GM18520 (cell line): Measurements from ENCODE around the gene GRID2.

Experiments
- ATAC-seq: cut with Tn5 transposase; IDR thresholded peaks from one replicate; pipeline ENCODE4 v1.9.1; 2021; ENCODE audit not compliant: unreplicated experiment

Gene GRID2

DNA sequence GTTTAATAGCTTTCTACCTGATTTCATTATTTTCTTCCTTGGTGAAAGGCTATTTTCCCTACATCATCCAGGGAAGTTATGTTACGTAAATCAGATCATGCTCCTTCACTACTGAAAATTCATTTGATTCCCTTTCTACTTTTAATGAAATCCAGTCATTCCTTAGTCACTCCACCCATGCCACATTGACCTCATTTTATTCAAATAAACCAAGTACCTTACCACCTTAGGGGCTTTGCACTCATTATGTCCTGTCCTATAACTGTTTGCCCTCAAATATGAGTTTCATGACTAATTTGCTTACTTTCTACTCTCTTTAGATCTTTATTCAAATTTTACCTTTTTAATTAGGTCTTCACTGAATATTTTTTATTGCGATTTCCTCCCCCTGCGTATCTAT is 374.0 kb downstream of the GRID2 start:
- no peak for ATAC-seq

DNA sequence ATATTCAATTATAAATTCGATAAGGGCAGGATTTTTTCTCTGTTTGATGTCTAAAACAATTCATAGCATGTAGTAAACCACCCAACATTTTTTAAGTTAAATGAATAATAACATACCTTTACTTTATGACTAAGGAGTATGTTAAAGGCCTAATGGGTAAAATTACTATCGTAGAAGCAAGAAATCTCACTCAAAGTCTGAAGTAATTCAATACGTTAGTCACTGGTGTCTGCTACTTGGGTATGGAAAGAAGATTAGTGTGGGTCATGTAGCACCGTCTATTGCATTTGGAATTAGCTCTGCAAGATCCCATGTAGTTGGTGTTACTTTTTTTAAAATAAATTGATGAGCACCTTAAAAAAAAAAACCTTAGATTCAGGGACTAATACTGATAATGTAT is 374.5 kb downstream of the GRID2 start:
- ATAC-seq = no peak

DNA sequence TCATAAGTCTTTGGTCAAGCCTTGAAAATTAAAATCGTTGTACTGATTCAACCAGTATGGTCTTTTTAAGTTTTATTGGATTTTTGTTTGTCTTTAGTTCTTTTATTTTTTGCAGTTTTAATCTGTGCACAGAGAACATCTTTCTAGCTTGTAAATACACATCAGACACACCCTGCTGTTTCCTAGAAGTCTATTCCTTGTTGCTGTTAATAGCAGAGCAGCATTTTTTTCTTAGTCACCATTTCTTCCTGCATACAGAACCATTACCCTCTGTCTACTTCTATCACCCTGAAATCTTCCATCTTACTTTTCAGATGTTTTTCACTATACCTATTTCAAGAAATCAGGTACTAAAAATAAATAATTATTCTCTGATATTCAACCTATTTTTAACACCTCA is 375.4 kb downstream of the GRID2 start:
- no peak for ATAC-seq

DNA sequence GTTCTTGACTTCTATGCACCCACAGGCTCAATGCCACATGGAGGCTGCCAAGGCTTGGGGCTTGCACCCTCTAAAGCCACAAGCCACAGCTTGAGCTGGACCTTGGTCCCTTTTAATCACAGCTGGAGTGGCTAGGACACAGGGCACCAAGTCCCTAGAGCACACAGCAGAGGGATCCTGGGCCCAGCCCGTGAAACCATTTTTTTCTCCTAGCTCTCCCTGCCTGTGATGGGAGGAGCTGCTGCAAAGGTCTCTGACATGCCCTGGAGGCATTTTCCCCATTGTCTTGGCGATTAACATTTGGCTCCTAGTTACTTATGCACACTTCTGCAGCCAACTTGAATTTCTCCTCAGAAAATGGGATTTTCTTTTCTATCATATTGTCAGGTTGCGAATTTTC is 410.9 kb downstream of the GRID2 start:
- no peak for ATAC-seq

DNA sequence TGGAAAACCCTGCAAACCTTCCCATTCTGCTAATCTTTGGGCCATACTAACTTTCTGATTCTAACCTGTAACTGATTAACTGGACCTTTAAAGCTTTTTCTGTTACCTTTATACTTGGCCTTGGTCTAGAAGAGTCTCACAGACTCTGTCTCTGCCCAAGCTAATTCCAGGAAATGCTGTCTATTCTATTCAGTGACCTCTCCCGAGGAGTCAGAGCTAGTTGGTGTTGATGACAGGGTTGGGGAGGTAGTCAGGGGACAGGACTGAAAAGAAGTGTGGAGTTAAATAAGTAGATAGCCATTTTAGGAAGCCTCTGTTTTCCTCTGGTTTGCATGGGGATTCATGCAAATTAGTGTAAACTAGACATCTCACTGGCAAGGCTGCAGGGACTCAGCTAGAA is 429.5 kb downstream of the GRID2 start:
- no peak for ATAC-seq

DNA sequence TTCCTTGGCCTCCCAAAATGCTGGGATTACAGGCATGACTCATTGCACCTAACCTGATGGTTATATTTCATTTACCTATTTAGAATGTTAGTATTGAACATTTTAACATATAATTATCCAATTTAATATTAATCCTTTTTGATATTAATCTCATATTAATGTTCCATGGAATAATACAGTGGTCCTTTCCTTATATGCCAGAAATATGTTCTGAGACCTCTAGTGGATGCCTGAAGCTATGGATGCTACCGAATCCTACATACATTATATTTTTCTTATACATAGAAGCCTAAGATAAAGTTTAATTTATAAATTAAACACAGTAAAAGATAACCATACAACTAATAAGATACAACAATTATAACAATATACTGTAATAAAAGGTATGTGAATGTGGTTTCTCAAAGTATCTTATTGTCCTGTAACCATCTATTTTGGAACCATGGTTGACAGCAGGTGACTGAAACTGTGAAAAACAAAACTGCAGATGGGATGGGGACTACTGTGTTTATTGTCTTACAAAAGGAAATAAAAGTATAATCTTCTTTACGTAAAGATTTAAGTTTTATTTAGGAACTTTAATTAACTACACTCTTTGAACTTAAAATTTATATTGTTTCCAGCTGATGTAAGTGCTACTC is 431.4 kb downstream of the GRID2 start:
- no peak for ATAC-seq

DNA sequence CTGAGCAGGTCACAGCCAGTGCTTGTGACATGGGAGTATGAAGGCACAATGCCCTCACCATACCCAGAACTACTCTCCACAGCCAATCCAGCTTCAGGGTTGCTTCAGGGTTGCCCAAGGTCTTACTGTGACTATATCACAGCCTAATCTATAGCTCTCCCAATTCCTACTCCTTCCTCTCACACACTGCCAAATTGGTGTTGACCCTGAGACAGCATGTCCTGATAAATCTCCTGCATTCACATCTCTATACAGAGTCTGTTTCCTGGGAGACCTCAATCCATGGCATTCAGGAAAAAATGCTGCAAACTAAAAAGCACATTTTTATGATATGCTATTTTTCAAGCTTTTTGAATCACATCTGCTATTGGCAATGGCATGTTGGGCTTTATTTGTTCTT is 456.7 kb downstream of the GRID2 start:
- ATAC-seq = no peak

DNA sequence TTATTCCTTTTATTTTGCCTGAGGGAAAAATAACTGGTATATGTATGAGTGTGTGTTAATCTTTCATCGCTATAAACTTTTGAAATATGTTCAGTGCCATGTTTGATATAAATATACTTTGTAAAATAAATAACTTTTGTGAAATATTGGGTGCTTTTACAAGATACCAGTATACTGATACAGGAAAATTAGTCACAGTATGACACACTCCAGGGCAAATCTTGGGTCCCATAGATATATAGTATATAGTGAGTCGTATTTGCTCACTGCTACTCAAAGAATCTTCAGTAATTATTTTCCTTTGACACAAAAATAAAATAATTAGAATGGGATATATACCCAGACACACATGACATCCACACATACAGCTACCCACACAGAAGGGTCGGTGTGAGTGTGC is 472.3 kb downstream of the GRID2 start:
- ATAC-seq = no peak

DNA sequence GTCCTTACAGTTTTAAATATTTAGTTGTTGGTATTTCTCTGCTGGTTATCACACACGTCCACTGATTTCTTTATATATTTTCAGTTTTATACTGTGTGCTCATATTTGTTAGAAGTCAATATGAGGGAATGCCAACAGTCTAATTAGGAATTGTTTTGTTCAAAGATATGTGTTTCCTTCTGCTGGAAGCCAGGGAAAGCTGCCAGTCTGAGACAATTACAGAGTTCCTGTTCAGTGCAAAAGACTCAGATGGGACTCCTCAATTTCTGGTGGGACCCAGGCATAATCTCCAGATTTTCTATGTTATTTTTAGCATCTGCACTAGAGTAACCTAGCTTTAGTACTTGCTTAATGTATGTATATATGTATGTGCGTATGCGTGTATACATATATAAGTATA is 486.0 kb downstream of the GRID2 start:
- ATAC-seq = no peak

DNA sequence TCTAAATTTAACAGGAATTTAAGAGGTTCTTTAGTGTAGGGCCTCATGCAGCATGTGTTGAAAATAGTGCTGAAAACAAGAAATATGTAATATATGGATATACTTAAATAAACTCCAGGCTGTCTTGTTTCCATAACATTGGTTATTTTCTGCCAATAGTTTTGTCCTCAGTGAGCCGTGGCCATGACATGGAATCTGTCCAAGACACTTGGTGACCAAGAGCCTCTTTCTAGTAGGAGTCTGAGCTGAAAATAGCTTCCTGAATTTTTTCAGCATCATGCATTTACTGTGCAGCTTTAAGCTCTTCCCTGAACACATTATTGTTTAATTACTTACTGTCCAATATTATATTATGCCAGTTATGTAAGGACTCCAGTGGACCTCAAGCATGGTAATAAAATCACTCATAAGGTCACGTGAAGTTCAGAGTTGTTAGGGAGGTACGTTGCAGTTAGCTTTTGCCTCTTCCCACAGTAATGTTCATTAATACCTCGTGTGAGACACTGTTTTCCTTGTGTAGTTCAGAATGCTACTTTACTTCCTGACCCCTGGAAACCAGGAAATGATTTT is 488.2 kb downstream of the GRID2 start:
- ATAC-seq = no peak

DNA sequence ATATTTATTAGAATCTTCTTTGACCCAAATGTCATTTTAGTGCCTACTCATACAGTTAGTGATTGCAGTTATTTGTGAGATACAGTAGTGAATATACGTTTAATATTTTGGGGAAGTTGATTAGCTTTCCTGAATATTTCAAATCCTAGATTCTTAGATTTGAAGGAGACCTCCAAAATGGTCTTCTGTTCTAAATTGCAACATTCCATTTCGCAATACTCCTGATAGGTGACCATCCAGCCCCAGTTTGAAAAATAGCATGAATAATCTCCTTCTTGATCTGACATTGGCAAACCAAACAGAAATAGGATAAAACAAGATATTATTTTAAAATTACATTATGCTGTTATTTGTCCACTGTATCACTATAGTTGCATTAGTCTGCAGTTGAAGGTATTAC is 505.6 kb downstream of the GRID2 start:
- ATAC-seq = no peak

DNA sequence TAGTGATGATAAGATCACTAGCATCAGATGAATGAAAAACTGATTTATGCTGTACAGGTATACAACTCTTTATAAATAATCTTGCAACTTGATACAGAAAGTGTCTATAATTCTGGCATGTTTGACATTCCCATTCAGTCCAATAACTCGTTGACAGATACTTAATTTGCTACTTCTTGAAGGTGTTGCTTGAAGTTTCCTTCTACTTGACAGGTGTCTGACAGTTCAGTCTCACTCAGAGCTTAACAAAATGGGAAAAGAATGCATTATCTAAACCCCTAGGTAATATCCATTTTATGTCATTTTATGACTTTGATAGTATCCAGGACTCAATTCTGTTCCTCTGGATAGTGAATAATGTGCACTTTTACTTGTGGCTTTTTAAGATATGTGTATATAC is 508.9 kb downstream of the GRID2 start:
- no peak for ATAC-seq

DNA sequence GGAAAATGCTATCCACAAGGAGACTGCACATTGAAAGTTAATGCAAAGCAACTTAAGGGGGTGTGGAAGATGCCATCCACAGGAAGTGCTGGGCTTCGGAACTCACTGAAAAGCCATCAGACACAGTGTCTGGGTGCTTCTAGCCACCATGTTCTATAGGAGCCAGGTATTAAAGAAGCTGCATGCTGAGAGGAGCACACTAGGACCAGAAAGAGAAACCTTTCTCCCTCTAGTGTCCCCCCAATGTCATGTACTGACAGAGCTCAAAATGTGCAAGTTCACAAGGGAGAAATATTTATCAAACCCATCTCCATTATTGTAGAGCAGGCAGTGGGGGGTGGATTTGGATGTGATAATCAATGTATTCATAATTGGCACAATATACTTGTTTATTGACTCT is 510.9 kb downstream of the GRID2 start:
- no peak for ATAC-seq

DNA sequence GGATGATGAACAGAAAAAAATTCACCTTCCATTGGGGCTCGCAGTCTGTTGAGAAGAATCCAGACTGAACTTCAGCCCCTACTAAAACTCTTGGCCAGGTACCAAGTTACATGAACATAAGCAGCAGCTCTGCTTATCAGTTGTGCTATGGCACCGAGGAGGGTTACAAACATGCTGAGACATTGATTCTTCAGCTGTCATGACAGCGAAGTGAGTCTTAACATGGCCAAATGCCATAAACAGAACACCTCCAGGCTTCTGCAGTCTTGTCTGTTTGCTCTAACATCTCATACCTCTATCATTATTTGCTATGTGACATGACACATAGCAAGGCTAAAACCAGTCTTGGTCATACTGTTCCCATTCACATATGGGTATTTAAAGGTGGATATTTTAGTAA is 521.5 kb downstream of the GRID2 start:
- ATAC-seq = no peak

DNA sequence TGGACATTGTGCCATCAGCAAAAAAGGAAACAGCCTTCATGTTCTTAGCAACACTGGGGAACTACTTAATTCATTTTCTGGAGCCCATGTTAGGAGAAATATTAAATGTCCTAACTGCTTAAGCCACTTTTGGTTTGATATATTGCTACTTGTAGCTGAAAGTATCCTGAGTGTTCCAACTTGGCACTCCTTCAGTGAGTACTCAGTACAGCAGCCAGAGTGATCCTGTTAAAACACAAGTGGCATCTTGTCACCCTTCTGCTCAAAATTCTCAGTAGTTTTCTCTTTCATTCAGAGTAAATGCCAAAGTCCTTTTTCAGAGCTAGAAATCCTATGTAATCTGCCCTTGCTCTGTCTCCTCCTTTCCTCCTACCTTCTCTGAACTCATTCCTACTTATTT is 522.0 kb downstream of the GRID2 start:
- ATAC-seq = no peak

DNA sequence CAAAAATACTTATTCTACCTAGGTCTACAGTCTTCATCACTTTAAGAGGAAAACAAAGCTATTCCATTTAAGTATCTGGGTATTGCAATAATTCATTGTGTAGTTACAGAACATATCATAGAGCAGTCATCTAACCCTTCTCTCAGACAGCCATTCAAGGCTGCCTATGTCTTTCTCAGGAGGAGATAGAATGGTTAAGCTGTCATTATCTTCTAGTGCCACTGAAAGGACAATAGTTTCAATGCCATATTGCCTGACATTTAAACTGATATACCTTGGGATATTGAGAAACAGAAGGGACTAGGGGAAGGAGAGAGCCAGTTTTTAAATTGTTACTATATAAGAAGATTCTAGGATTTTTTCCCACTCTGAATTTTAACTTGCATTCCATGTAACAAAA is 527.0 kb downstream of the GRID2 start:
- ATAC-seq = no peak

DNA sequence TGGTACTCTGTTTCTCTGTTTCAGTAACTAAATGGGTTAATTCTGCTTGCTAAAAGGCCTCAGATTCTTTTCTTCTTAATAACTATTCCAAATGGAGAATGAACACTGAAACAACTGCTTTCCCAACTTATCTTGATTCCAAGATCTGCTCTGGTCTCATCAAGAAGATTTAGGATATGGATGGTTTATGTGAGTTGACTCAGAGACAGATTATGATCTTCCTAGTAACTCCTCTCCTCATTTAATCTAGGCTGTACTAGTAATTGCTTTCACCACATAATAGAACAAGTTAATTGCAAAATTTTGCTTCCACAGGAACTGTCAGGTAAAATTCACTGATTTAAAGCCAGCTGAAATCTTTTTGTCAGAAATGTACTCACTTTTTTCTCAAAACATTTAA is 537.1 kb downstream of the GRID2 start:
- no peak for ATAC-seq

DNA sequence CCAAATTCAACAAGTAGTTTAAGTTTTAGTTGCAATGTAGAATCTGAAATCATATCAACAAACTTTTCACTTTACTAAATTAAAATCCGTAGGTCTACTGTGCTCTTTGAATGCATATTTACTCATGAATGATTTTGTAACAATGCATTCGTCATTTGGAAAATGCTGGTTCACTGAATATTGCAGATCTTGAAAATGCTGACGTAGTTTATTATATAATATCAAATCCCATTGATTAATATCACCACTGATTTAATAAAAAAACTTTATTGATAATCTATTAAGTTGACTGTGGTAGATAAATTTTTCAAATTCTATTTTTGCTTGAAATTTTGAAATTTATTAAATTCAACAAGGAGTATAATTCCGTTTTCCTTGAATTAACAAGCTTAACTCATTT is 540.0 kb downstream of the GRID2 start:
- no peak for ATAC-seq

DNA sequence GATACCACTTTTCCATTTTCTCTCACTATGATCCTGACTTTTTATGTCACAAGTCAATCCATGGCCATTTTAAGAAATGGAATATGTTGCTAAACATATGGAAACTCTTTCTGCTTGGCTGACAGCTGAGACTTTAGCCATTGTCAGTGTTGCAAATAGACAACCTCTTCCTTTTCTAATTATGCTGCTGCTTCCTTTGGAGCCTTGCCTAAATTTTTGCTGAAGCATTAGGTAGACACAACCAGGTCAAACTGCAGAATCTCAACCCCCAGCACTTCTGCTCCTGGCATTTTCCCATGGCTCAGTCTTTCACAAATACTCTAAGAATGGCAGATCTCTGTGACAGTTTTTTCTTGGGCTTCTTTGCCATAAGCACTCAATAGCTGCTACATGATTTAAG is 543.3 kb downstream of the GRID2 start:
- ATAC-seq = no peak

DNA sequence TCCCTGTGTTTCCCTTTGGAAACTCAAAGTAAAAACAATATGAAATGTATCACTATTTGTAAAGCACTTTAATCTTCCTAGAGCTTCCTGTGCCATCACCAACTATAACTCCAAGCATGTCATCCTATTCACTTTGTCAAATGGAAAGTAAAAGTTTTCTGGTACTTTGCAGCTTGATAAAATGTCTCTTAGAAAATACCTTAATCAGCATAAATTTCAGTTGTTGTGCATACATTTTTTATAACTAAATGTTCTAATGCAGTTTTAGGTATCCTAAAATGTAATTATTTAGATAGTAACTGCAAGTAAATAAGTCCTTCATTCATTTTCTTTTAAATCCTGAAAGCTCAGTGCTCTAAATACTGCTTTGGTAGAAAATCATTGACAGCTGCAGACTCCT is 558.7 kb downstream of the GRID2 start:
- no peak for ATAC-seq

DNA sequence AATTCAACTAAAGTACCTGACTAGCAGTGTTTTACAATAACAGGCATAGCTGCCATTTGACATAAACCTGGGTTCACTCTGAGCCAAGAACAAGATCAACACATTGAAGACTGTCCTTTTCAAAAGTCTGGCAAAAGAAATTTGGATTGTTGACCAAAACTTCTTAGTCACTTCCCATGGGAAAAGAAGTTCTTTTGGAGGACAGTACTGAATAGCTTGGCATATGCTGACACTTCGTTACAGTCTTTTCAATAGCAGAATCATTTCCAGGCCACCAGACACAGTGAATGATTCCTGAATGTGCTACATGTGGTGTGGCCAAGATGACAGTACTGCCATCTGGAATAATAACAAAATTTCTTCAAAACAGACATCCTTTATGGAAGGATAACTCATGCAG is 560.3 kb downstream of the GRID2 start:
- ATAC-seq = no peak

DNA sequence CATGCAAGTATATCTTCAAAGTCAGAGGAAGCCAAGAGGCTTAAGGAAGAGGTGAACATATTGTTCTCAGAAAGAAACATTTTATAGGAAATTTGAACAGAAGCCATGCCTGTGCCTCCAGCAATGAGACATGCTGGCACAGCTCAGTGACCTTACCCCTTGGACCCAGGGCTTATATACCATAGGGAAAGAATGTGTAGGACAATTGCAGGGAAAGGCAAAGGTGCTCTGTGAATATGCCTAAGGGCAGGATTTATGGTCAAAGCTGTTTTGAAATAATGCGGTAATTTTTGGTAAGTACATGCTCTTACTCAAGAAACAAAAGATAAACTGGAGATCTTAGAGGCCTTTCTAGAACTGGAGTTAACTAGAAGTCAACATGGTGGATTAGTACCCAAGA is 568.8 kb downstream of the GRID2 start:
- no peak for ATAC-seq

DNA sequence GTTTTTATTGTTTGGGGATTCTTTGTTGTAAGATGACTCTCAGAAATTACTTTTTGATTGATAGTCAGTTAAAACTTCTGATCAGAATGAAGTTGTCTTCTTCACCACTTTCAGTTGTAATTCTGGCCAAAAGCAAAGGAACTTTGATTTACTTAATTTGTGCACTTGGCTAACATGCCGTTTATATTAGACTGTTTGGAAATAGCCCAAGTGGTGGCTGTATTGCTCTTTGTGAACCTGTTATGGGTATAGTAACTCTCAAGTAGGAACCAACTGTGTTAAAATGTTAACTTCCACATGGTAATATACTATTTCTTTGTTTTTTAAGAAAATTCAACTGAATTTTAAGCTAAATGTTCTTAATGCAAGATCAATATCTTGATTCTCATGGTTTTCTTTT is 581.9 kb downstream of the GRID2 start:
- no peak for ATAC-seq
